H9 (cell line): ENCODE results near the gene TSLP. TPM values are rescaled to one million over a fixed set of nuclear protein-coding genes. Genes with fewer than 3 reads are reported as not detected.

Experiments
- DNase-seq: peaks from one replicate; pipeline ENCODE4 v3.0.0-alpha.2; 2017
- H2AFZ ChIP-seq: one replicate; pipeline ENCODE4 v1.6.1; 2013; ENCODE audit warnings: mild to moderate bottlenecking, low read length, control low read depth, moderate library complexity
- H2AK5ac ChIP-seq: 2 replicates; pipeline ENCODE4 v1.6.1; 2013; ENCODE audit warnings: low read length, control low read depth, mixed read lengths; ENCODE audit not compliant: insufficient read length
- H2BK120ac ChIP-seq: one replicate; pipeline ENCODE4 v1.6.1; 2013; ENCODE audit warnings: low read depth, mild to moderate bottlenecking, low read length, control low read depth, inconsistent platforms; ENCODE audit not compliant: poor library complexity, severe bottlenecking
- H2BK12ac ChIP-seq: 2 replicates; pipeline ENCODE4 v1.6.1; 2013; ENCODE audit warnings: low read length, control low read depth, mixed read lengths, low read depth; ENCODE audit not compliant: insufficient read length
- H2BK15ac ChIP-seq: 2 replicates; pipeline ENCODE4 v1.6.1; 2013; ENCODE audit warnings: low read depth, low read length, control low read depth
- H2BK20ac ChIP-seq: one replicate; pipeline ENCODE4 v1.6.1; 2013; ENCODE audit warnings: low read depth, mild to moderate bottlenecking, low read length, control low read depth, inconsistent platforms; ENCODE audit not compliant: poor library complexity, severe bottlenecking
- H2BK5ac ChIP-seq: 2 replicates; pipeline ENCODE4 v1.6.1; 2013; ENCODE audit warnings: low read length, control low read depth, mixed read lengths; ENCODE audit not compliant: insufficient read length
- H3K14ac ChIP-seq: 2 replicates; pipeline ENCODE4 v1.6.1; 2013; ENCODE audit warnings: low read length, control low read depth; ENCODE audit not compliant: insufficient read depth
- H3K18ac ChIP-seq: 2 replicates; pipeline ENCODE4 v1.6.1; 2013; ENCODE audit warnings: low read depth, mild to moderate bottlenecking, mixed read lengths, low read length, control low read depth; ENCODE audit not compliant: insufficient read length
- H3K23ac ChIP-seq: 2 replicates; pipeline ENCODE4 v1.6.1; 2013; ENCODE audit warnings: low read length, control low read depth, mixed read lengths, low read depth; ENCODE audit not compliant: insufficient read length
- H3K23me2 ChIP-seq: 2 replicates; pipeline ENCODE4 v1.6.1; 2013; ENCODE audit warnings: low read depth, mild to moderate bottlenecking, mixed read lengths, low read length, control low read depth; ENCODE audit not compliant: insufficient read length, poor library complexity, severe bottlenecking
- H3K27ac ChIP-seq: 2 replicates; pipeline ENCODE4 v1.5.1; 2013; ENCODE audit warnings: low read length, control low read depth, mixed read lengths, low read depth; ENCODE audit not compliant: insufficient read length
- H3K27me3 ChIP-seq: 2 replicates; pipeline ENCODE4 v1.6.1; 2013; ENCODE audit warnings: low read length, control low read depth, inconsistent platforms; ENCODE audit not compliant: insufficient read depth
- H3K4ac ChIP-seq: 2 replicates; pipeline ENCODE4 v1.6.1; 2013; ENCODE audit warnings: low read depth, mild to moderate bottlenecking, control low read depth, inconsistent platforms, low read length, moderate library complexity
- H3K4me1 ChIP-seq: 2 replicates; pipeline ENCODE4 v1.6.1; 2013; ENCODE audit warnings: low read length, control low read depth, inconsistent platforms; ENCODE audit not compliant: insufficient read depth
- H3K4me2 ChIP-seq: 2 replicates; pipeline ENCODE4 v1.6.1; 2013; ENCODE audit warnings: low read length, control low read depth, mixed read lengths; ENCODE audit not compliant: insufficient read length, insufficient read depth
- H3K56ac ChIP-seq: 2 replicates; pipeline ENCODE4 v1.6.1; 2013; ENCODE audit warnings: low read depth, mild to moderate bottlenecking, mixed read lengths, low read length, control low read depth; ENCODE audit not compliant: insufficient read length
- H3K79me1 ChIP-seq: 2 replicates; pipeline ENCODE4 v1.6.1; 2013; ENCODE audit warnings: low read depth, mild to moderate bottlenecking, moderate library complexity, low read length, control low read depth, inconsistent platforms; ENCODE audit not compliant: insufficient read depth, poor library complexity, severe bottlenecking
- H3K79me2 ChIP-seq: 2 replicates; pipeline ENCODE4 v1.6.1; 2013; ENCODE audit warnings: low read length, control low read depth, inconsistent platforms; ENCODE audit not compliant: insufficient read depth
- H3K9ac ChIP-seq: 2 replicates; pipeline ENCODE4 v1.6.1; 2013; ENCODE audit warnings: low read length, control low read depth, mixed read lengths; ENCODE audit not compliant: insufficient read length; ENCODE audit errors: extremely low read depth
- H3K9me3 ChIP-seq: one replicate; pipeline ENCODE4 v1.6.1; 2013; ENCODE audit warnings: low read depth, low read length, inconsistent platforms; ENCODE audit not compliant: control insufficient read depth
- H3T11ph ChIP-seq: one replicate; pipeline ENCODE4 v1.6.1; 2013; ENCODE audit warnings: mild to moderate bottlenecking, low read length, control low read depth, inconsistent platforms
- H4K20me1 ChIP-seq: one replicate; pipeline ENCODE4 v1.6.1; 2013; ENCODE audit not compliant: control insufficient read depth, insufficient read length, insufficient read depth
- H4K5ac ChIP-seq: 2 replicates; pipeline ENCODE4 v1.6.1; 2013; ENCODE audit warnings: low read depth, mild to moderate bottlenecking, mixed read lengths, low read length, control low read depth; ENCODE audit not compliant: insufficient read length
- H4K8ac ChIP-seq: replicated peaks from 2 replicates; pipeline ENCODE4 v1.6.1; 2013; ENCODE audit warnings: low read length, control low read depth, mixed read lengths, low read depth; ENCODE audit not compliant: insufficient read length
- H4K91ac ChIP-seq: 2 replicates; pipeline ENCODE4 v1.6.1; 2013; ENCODE audit warnings: low read depth, mild to moderate bottlenecking, moderate library complexity, mixed read lengths, low read length, control low read depth; ENCODE audit not compliant: insufficient read length
- H3K27ac Mint-ChIP-seq, 3 experiments: 2 replicates in 2 of 3; 3 replicates in 1 of 3; pipeline ENCODE4 v1.8.0; 2020 to 2021; ENCODE audit warnings: mixed read lengths in 3 of 3, mild to moderate bottlenecking in 1 of 3, moderate library complexity in 1 of 3
- H3K27me3 Mint-ChIP-seq: 2 replicates; pipeline ENCODE4 v1.8.0; 2021; ENCODE audit warnings: low read depth, mild to moderate bottlenecking, moderate library complexity, mixed read lengths
- H3K36me3 Mint-ChIP-seq, 3 experiments: 2 replicates in 2 of 3; 3 replicates in 1 of 3; pipeline ENCODE4 v1.8.0; 2020 to 2021; ENCODE audit warnings: low read depth in 3 of 3, mixed read lengths in 3 of 3; ENCODE audit not compliant: insufficient read depth in 1 of 3
- H3K4me1 Mint-ChIP-seq, 2 experiments: 2 replicates each; pipeline ENCODE4 v1.8.0; 2020; ENCODE audit warnings: mixed read lengths in 2 of 2
- H3K4me3 Mint-ChIP-seq, 2 experiments: 2 replicates in 1 of 2; 3 replicates in 1 of 2; pipeline ENCODE4 v1.8.0; 2020 to 2021; ENCODE audit warnings: mild to moderate bottlenecking in 2 of 2, mixed read lengths in 2 of 2, moderate library complexity in 1 of 2
- H3K9me3 Mint-ChIP-seq, 2 experiments: 2 replicates in 1 of 2; 3 replicates in 1 of 2; pipeline ENCODE4 v1.8.0; 2020; ENCODE audit warnings: mild to moderate bottlenecking in 2 of 2, mixed read lengths in 2 of 2, moderate library complexity in 1 of 2
- CTCF ChIP-seq: fragments of 200-600 bp; sonication (generic); conservative IDR thresholded peaks from 3 replicates; pipeline ENCODE4 v1.8.0; 2021; ENCODE audit warnings: antibody characterized with exemption, mild to moderate bottlenecking
- WGBS: extraction: QIAGEN DNeasy Blood & Tissue Kit; methylation state at CpG from one replicate; pipeline ENCODE4 v1.1.7; 2013; ENCODE audit warnings: missing lambda C conversion rate, low lambda C conversion rate, mixed read lengths; ENCODE audit not compliant: insufficient read length; ENCODE audit errors: extremely low coverage; 5-methylcytosine and 5-hydroxymethylcytosine counted together
- total RNA-seq: library from RNA; stranded (reverse); gene quantifications from 2 replicates; pipeline ENCODE4 v1.2.1, GENCODE V29; 2021

The TSLP gene
- total RNA-seq, 1 experiment from 2014 or later = 0.63 TPM

GRCh38 chr5:111076091-111076490 lies 4.6 kb downstream of the TSLP start:
- Histone ChIP-seq H4K91ac (no peak overlapping the region), H2BK12ac (no peak overlapping the region), H2AFZ (no peak overlapping the region), H4K8ac (no peak overlapping the region), H3T11ph (no peak overlapping the region), H3K9me3 (no peaks in the 10 kb centered on the region), H3K27ac (no peak overlapping the region), H3K27me3 (peaks cover 13% of the 10 kb centered on the region; the same call in 1 of the 2 replicates), H3K23me2 (peaks cover 6% of the 10 kb centered on the region), H3K4me2 (no peak overlapping the region), H2BK5ac (no peak overlapping the region), H4K20me1 (no peaks in the 10 kb centered on the region), H3K23ac (no peak overlapping the region), H3K9ac (no peak overlapping the region), H2BK15ac (no peak overlapping the region), H3K79me1 (no peaks in the 10 kb centered on the region), H3K56ac (no peak overlapping the region), H3K18ac (no peak overlapping the region), H2BK120ac (no peak overlapping the region), H2BK20ac (no peak overlapping the region), H2AK5ac (no peak overlapping the region), H4K5ac (no peak overlapping the region), H3K79me2 (no peaks in the 10 kb centered on the region), H3K14ac (no peak overlapping the region), H3K4me1 (no peaks in the 10 kb centered on the region; the same call in 1 of the 2 replicates), H3K4ac (no peak overlapping the region)
- no peak for DNase-seq
- Mint-ChIP-seq H3K27ac (no peak overlapping the region), H3K4me3 (no peak overlapping the region), H3K27me3 (peaks cover 43% of the 10 kb centered on the region), H3K36me3 (no peaks in the 10 kb centered on the region), H3K9me3 (no peaks in the 10 kb centered on the region), H3K4me1 (peaks cover 9 to 12% of the 10 kb centered on the region in 2 experiments)
- no peak for TF ChIP-seq CTCF
- no CpG with 5 or more reads among the region's 1 CpG for WGBS
